Right lobe of liver (tissue), 6 donors: ENCODE measurements around the gene NT5C1B. TPM values are rescaled to one million over a fixed set of nuclear protein-coding genes. Genes with fewer than 3 reads are reported as not detected.
"Not testable (repeated sequence)": the region's sequence is repeated elsewhere in the genome, so short reads cannot be mapped to it uniquely, and the experiment has no call there.

Experiments
- ATAC-seq, 4 donors: fragments of 200-7000 bp; cut with Tn5 transposase; one replicate each; pipeline ENCODE4 v1.9.1; 2020; ENCODE audit warnings: mild to moderate bottlenecking in 4 of 4, moderate library complexity in 4 of 4
- DNase-seq, 3 donors: peaks; one replicate each; pipeline ENCODE4 v3.0.0-alpha.2; 2020
- H3K27ac ChIP-seq, 3 donors: fragments of 200-600 bp; one replicate each; pipeline ENCODE4 v1.8.0; 2022
- H3K27me3 ChIP-seq, 2 donors: fragments of 200-600 bp; one replicate each; pipeline ENCODE4 v1.8.0; 2022
- H3K36me3 ChIP-seq, 4 donors: fragments of 200-600 bp; sonication (generic) in 1 of 4; one replicate each; pipeline versions ENCODE4 v1.5.1 to v1.8.0; 2017 to 2022; ENCODE audit warnings: control low read depth in 1 of 4
- H3K4me1 ChIP-seq, 4 donors: fragments of 200-600 bp; sonication (generic) in 1 of 4; one replicate each; pipeline versions ENCODE4 v1.5.1 to v1.8.0; 2017 to 2022; ENCODE audit warnings: control low read depth in 1 of 4
- H3K4me3 ChIP-seq, 3 donors: fragments of 200-600 bp; one replicate each; pipeline ENCODE4 v1.8.0; 2022
- H3K9me3 ChIP-seq, 4 donors: fragments of 200-600 bp; sonication (generic) in 1 of 4; one replicate each; pipeline versions ENCODE4 v1.5.1 to v1.8.0; 2017 to 2022; ENCODE audit warnings: control low read depth in 1 of 4
- CTCF ChIP-seq, 4 donors: fragments of 200-600 bp in 3 of 4; fragments of 450-650 bp in 1 of 4; IDR thresholded peaks; one replicate each; pipeline versions ENCODE4 v1.5.1 to v1.8.0; 2016 to 2022; ENCODE audit warnings: antibody characterized with exemption in 4 of 4, mild to moderate bottlenecking in 2 of 4
- POLR2A ChIP-seq: fragments of 450-650 bp; IDR thresholded peaks from one replicate; pipeline ENCODE4 v1.6.1; 2017; ENCODE audit warnings: antibody characterized with exemption, mild to moderate bottlenecking
- WGBS: methylation state at CpG from one replicate; pipeline ENCODE4 v1.1.6; 2018; ENCODE audit warnings: low coverage, low lambda C conversion rate; ENCODE audit not compliant: insufficient coverage; ENCODE audit errors: missing lambda C conversion rate; 5-methylcytosine and 5-hydroxymethylcytosine counted together
- intact Hi-C, 2 donors: fragments of 100-400 bp; cut with DNase I; formaldehyde crosslinking; loops; one replicate each; pipeline versions ENCODE4 v1.11.2 to v1.14.1; 2022
- long read RNA-seq: library from polyadenylated mRNA; unstranded; transcript quantifications from one replicate; pipeline ENCODE4 v2.0.0, GENCODE V29; 2019
- total RNA-seq, 6 experiments: library from RNA; depleted of rRNA in 2 of 6; stranded (reverse); fragments of >200 nt in 2 of 6; fragmentation: NEBNext Ultra II Directional in 3 of 6; extraction: Animal tissue kit (Norgen Biotek cat#: 25700) in 3 of 6; gene quantifications; one replicate each; pipeline versions ENCODE4 v1.1.0 to v1.2.4, GENCODE V29; 2016 to 2023
- donor health status: DM: no; HTN: yes; CAD: no.
- donor health status: DM: no; HTN: no; CAD: no.
- donor health status: DM: no; HTN: no; CAD: no.
- donor health status: DM: no; HTN: yes; CAD: no.
- donor health status: DM: no; HTN: yes; CAD: no.

NT5C1B gene
- not detected for total RNA-seq
- long read RNA-seq, result 0 reads

- DNase-seq (no peak), ATAC-seq (no peak)
- no peak within 1 kb of the TSS for H3K4me3 ChIP-seq
- H3K27me3 ChIP-seq, result no peaks in the 10 kb centered on the region
- WGBS, result 100% methylated on average over 1 of the region's 1 CpG
- no peaks in the 10 kb centered on the region for H3K36me3 ChIP-seq
- H3K27ac ChIP-seq, result no peak within 1 kb of the TSS
- TF ChIP-seq CTCF (IDR thresholded peaks at IDR 0.05), result no peak
- TF ChIP-seq POLR2A, result no peak
- intact Hi-C loops, result no loop called here
- H3K4me1 ChIP-seq, result no peaks in the 10 kb centered on the region
- no peaks in the 10 kb centered on the region for H3K9me3 ChIP-seq
These were observed at the start of gene NT5C1B for GRCh38 chr2:18589354-18589753. TSS of gene NT5C1B (minus strand) at chr2:18589569. CDS start at chr2:18589468, 101 bp downstream.

GRCh38 chr2:18637196-18637595 is 47.8 kb upstream of the NT5C1B start:
- DNase-seq (no peak), ATAC-seq (no peak)
- WGBS, result 60% methylated on average over 1 of the region's 1 CpG
- Histone ChIP-seq H3K27ac (no peak overlapping the region), H3K4me3 (no peak overlapping the region), H3K36me3 (no peaks in the 10 kb centered on the region), H3K9me3 (no peaks in the 10 kb centered on the region), H3K27me3 (no peaks in the 10 kb centered on the region), H3K4me1 (no peaks in the 10 kb centered on the region)
- intact Hi-C loops, result no loop called here
- no peak for TF ChIP-seq POLR2A

- H3K36me3 ChIP-seq, H3K4me3 ChIP-seq, H3K27ac ChIP-seq, H3K4me1 ChIP-seq, H3K9me3 ChIP-seq, ATAC-seq, DNase-seq, intact Hi-C loops, H3K27me3 ChIP-seq: not testable (repeated sequence)
- WGBS, result 79% methylated on average over 3 of the region's 3 CpGs
These were observed 43.3 kb upstream of the NT5C1B start for GRCh38 chr2:18632699-18633098.

- intact Hi-C loops, result no loop called here
- DNase-seq, result no peak
- ATAC-seq, result no peak
These were observed 41.6 kb upstream of the NT5C1B start for GRCh38 chr2:18630941-18631340.

GRCh38 chr2:18630541-18630940 is 41.2 kb upstream of the NT5C1B start:
- Histone ChIP-seq H3K9me3 (no peaks in the 10 kb centered on the region), H3K27me3 (no peaks in the 10 kb centered on the region)

More at GRCh38 chr2:18630941-18631340, 41.6 kb upstream of the NT5C1B start:
- H3K9me3 ChIP-seq, result no peaks in the 10 kb centered on the region
- no peak overlapping the region for H3K4me3 ChIP-seq
- H3K27me3 ChIP-seq, result no peaks in the 10 kb centered on the region
- no peaks in the 10 kb centered on the region for H3K36me3 ChIP-seq
- no peak for TF ChIP-seq POLR2A
- H3K4me1 ChIP-seq, result no peaks in the 10 kb centered on the region
- no peak overlapping the region for H3K27ac ChIP-seq

GRCh38 chr2:18630101-18630500 is 40.7 kb upstream of the NT5C1B start:
- DNase-seq (no peak), ATAC-seq (no peak)
- H3K4me3 ChIP-seq, result no peak overlapping the region
- TF ChIP-seq POLR2A, result no peak
- no peak for TF ChIP-seq CTCF (IDR thresholded peaks at IDR 0.05)
- H3K9me3 ChIP-seq, result no peaks in the 10 kb centered on the region
- no peaks in the 10 kb centered on the region for H3K36me3 ChIP-seq
- intact Hi-C loops, result no loop called here
- H3K4me1 ChIP-seq, result no peaks in the 10 kb centered on the region
- H3K27ac ChIP-seq, result no peak overlapping the region
- H3K27me3 ChIP-seq, result no peaks in the 10 kb centered on the region

More at GRCh38 chr2:18630541-18630940, 41.2 kb upstream of the NT5C1B start:
- DNase-seq (no peak), ATAC-seq (no peak)
- no peak overlapping the region for H3K4me3 ChIP-seq
- no peak for TF ChIP-seq POLR2A
- WGBS, result 86% methylated on average over 1 of the region's 1 CpG
- no peaks in the 10 kb centered on the region for H3K36me3 ChIP-seq
- no peak overlapping the region for H3K27ac ChIP-seq
- intact Hi-C loops, result no loop called here
- no peaks in the 10 kb centered on the region for H3K4me1 ChIP-seq
